Calu3 (cell line): Measurements from ENCODE around the gene APBA2. TPM values are rescaled to one million over a fixed set of nuclear protein-coding genes. Genes with fewer than 3 reads are reported as not detected.

ENCODE experiments used
- BruUV-seq: library from RNA; stranded (reverse); fragments of 400-500 nt; replicated peaks from 2 replicates; lab custom pipeline; 2021; lab: Mats Ljungman, UMichigan
- CTCF ChIA-PET: fragments of 300-600 bp; sonication (Branson Sonifier 250); formaldehyde crosslinking; loops from one replicate; lab custom pipeline; 2022; ENCODE audit warnings: antibody characterized with exemption; lab: Charles Lee
- DNase-seq: peaks from one replicate; pipeline ENCODE4 v3.0.0; 2022
- H3K27ac Mint-ChIP-seq: one replicate; pipeline ENCODE4 v1.8.0; 2022; ENCODE audit warnings: mixed read lengths; ENCODE audit not compliant: unreplicated experiment
- H3K27me3 Mint-ChIP-seq: one replicate; pipeline ENCODE4 v1.8.0; 2022; ENCODE audit warnings: mixed read lengths; ENCODE audit not compliant: unreplicated experiment
- H3K36me3 Mint-ChIP-seq: one replicate; pipeline ENCODE4 v1.8.0; 2022; ENCODE audit warnings: mild to moderate bottlenecking, moderate library complexity, mixed read lengths; ENCODE audit not compliant: insufficient read depth, unreplicated experiment
- H3K4me1 Mint-ChIP-seq: one replicate; pipeline ENCODE4 v1.8.0; 2022; ENCODE audit warnings: mild to moderate bottlenecking, low read depth, mixed read lengths; ENCODE audit not compliant: unreplicated experiment
- H3K4me3 Mint-ChIP-seq: one replicate; pipeline ENCODE4 v1.8.0; 2022; ENCODE audit warnings: mild to moderate bottlenecking, low read depth, moderate library complexity, mixed read lengths; ENCODE audit not compliant: unreplicated experiment
- H3K9me3 Mint-ChIP-seq: one replicate; pipeline ENCODE4 v1.8.0; 2022; ENCODE audit warnings: low read depth, mixed read lengths; ENCODE audit not compliant: unreplicated experiment
- intact Hi-C: fragments of 100-400 bp; cut with micrococcal nuclease; formaldehyde crosslinking; loops from one replicate; pipeline ENCODE4 v1.10.0; 2022; ENCODE audit not compliant: unreplicated experiment
- total RNA-seq: library from RNA; stranded (reverse); gene quantifications from 2 replicates; pipeline ENCODE4 v1.2.3, GENCODE V29; 2022
- TF ChIP-seq, protein P1 (sequence below): fragments of 200-600 bp; IDR thresholded peaks from one replicate; pipeline ENCODE4 v1.8.0; 2022; ENCODE audit warnings: antibody characterized with exemption; ENCODE audit not compliant: unreplicated experiment

Gene APBA2
- total RNA-seq, 1 experiment from 2014 or later: not detected

DNA sequence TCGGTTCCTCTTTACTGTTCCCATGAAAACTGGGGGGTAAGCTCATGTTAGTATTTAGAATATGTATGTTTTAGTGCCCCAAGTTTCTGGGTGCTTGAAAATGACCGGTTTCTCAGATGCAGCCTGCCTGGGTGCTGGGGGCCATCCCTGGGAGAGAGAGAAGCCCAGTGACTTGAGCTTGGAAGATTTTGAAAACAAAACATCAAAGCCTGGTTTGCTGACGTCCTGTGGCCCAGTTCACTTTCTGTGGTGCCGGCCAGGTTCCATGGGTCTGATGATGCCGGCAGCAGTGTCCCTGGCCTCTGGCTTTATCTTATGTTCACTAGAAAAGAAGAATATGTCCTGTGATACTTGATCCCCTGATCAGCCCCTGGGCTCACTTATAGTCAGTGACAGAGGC lies 17.1 kb downstream of the APBA2 start:
- TF ChIP-seq, protein P1, sequence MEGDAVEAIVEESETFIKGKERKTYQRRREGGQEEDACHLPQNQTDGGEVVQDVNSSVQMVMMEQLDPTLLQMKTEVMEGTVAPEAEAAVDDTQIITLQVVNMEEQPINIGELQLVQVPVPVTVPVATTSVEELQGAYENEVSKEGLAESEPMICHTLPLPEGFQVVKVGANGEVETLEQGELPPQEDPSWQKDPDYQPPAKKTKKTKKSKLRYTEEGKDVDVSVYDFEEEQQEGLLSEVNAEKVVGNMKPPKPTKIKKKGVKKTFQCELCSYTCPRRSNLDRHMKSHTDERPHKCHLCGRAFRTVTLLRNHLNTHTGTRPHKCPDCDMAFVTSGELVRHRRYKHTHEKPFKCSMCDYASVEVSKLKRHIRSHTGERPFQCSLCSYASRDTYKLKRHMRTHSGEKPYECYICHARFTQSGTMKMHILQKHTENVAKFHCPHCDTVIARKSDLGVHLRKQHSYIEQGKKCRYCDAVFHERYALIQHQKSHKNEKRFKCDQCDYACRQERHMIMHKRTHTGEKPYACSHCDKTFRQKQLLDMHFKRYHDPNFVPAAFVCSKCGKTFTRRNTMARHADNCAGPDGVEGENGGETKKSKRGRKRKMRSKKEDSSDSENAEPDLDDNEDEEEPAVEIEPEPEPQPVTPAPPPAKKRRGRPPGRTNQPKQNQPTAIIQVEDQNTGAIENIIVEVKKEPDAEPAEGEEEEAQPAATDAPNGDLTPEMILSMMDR: no peak
- no peak overlapping the region for H3K4me3 Mint-ChIP-seq
- CTCF ChIA-PET: no interaction called here
- H3K9me3 Mint-ChIP-seq: no peaks in the 10 kb centered on the region
- no peak for DNase-seq
- H3K4me1 Mint-ChIP-seq: no peaks in the 10 kb centered on the region
- H3K27me3 Mint-ChIP-seq: no peaks in the 10 kb centered on the region
- intact Hi-C loops: no loop called here
- no TSS peak for BruUV-seq
- H3K27ac Mint-ChIP-seq: no peak overlapping the region
- H3K36me3 Mint-ChIP-seq: no peaks in the 10 kb centered on the region

DNA sequence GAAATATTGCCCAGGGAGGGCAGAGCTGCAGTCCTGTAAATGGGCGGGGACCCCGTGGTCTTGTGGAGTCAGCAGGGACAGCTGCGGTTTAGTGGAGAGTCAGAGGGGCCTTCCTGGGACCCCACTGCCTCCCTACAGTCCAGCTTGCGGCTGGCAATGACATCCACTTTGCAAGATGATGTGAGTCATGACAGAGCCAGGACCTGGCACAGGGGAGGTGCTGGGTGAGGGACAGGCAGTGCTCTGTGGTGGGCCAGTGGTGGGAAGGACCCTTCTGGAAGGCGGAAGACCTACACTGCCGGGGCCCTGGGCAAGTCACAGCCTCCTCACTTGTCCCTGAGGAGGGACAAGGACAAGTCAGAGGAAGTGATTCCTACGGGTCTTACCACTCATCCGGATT lies 17.8 kb downstream of the APBA2 start:
- no peak for DNase-seq
- no peaks in the 10 kb centered on the region for H3K36me3 Mint-ChIP-seq
- no peak overlapping the region for H3K4me3 Mint-ChIP-seq
- no peaks in the 10 kb centered on the region for H3K4me1 Mint-ChIP-seq
- CTCF ChIA-PET: no interaction called here
- H3K9me3 Mint-ChIP-seq: no peaks in the 10 kb centered on the region
- BruUV-seq: no TSS peak
- H3K27ac Mint-ChIP-seq: no peak overlapping the region
- intact Hi-C loops: no loop called here
- TF ChIP-seq, protein P1: no peak
- H3K27me3 Mint-ChIP-seq: no peaks in the 10 kb centered on the region

DNA sequence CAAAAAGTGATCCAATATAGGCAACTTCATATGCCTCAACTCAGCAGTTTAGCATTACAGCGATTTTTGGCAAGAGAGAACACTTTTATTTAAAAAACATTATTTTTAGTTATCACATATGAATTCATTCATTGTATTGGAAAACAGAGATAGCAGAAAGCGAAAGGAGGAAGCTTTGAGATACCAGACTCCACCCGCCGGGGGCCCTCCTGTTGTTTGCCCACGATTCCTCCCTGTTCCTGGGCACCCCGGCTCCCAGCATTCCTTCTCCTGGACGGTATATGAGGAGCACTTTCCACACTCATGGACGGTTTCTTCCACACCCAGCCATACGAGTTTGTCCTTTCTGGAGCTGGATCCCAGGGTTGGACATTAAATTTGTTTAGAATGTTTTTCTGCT lies 18.2 kb downstream of the APBA2 start:
- no peak overlapping the region for H3K27ac Mint-ChIP-seq
- no peaks in the 10 kb centered on the region for H3K4me1 Mint-ChIP-seq
- intact Hi-C loops: no loop called here
- DNase-seq: no peak
- BruUV-seq: no TSS peak
- CTCF ChIA-PET: no interaction called here
- H3K9me3 Mint-ChIP-seq: no peaks in the 10 kb centered on the region
- TF ChIP-seq, protein P1: no peak
- no peaks in the 10 kb centered on the region for H3K27me3 Mint-ChIP-seq
- H3K36me3 Mint-ChIP-seq: no peaks in the 10 kb centered on the region
- H3K4me3 Mint-ChIP-seq: no peak overlapping the region

DNA sequence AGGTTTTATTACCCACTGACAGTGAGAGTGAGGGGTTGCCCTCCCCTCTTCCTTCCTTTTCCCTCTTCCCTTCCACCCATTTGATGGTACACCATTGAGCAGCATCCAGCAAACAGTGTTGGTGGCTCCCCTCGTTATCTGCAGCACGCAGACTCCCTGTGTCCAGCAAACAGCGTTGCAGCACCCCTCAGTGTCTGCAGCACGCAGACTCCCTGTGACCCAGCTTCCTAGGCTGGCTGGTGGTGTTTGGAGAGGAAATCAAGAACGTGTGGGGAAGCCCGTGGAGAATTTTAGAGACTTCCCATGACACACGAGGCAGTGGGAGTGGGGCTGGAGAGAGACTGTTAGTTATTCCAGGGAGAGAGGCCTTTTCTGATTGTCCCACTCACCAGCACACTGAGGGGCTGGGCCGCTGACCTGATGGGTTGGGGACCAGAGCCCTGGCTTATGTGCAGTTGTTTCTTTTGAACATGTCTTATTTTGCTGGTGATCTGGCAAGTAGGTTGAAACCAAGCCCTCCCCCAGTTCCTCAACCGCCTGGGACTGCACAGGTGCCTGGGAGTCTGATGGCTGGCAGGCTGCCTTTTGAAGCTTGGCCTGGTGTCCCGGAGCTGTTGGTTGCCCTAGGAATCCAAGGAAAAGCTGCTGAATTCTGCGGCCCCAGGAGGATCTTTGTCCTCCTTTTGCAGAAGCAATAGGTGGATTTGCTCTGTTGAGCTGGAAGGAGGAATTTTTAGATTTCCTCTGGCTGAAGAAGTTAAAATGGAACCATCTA lies 19.0 kb downstream of the APBA2 start:
- DNase-seq: no peak
- Mint-ChIP-seq H3K27me3 (no peaks in the 10 kb centered on the region), H3K4me1 (no peaks in the 10 kb centered on the region), H3K4me3 (no peak overlapping the region), H3K27ac (no peak overlapping the region), H3K36me3 (no peaks in the 10 kb centered on the region), H3K9me3 (no peaks in the 10 kb centered on the region)
- no TSS peak for BruUV-seq
- intact Hi-C loops: no loop called here
- CTCF ChIA-PET: no interaction called here
- TF ChIP-seq, protein P1: no peak
